Stimulated activated CD8-positive, alpha-beta memory T cell treated with anti-CD3 and anti-CD28 coated beads, Interleukin-12 subunit alpha, Interleukin-12 subunit beta, amount 100 ng/mL, for 1 hour (primary cell): ENCODE measurements around the gene C19orf33.
"Not testable (repeated sequence)": the region's sequence is repeated elsewhere in the genome, so short reads cannot be mapped to it uniquely, and the experiment has no call there.

Source experiments
- DNase-seq: peaks from one replicate; pipeline ENCODE4 v3.0.0-alpha.2; 2020; ENCODE audit warnings: low read depth

C19orf33 gene

GRCh38 chr19:38303517-38304351 is at the start of gene C19orf33:
TSS of gene C19orf33 (plus strand) at chr19:38304251. CDS start at chr19:38304262, 11 bp downstream.
- no peak for DNase-seq

- DNase-seq: no peak
Measured at GRCh38 chr19:38255383-38256014, 48.6 kb upstream of the C19orf33 start.

GRCh38 chr19:38261942-38262341 is 42.1 kb upstream of the C19orf33 start:
- DNase-seq: not testable (repeated sequence)

- DNase-seq: no peak
Measured at GRCh38 chr19:38262585-38263268, 41.3 kb upstream of the C19orf33 start.

GRCh38 chr19:38263689-38264485 is 40.2 kb upstream of the C19orf33 start:
- peak; percentile 44 for DNase-seq

GRCh38 chr19:38264486-38265212 is 39.4 kb upstream of the C19orf33 start, which contains the start of gene SPINT2:
TSS of gene SPINT2 (plus strand) at chr19:38264573. CDS start at chr19:38264893, 320 bp downstream.
- peak; percentile 36 for DNase-seq

GRCh38 chr19:38265213-38265861 is 38.7 kb upstream of the C19orf33 start:
- no peak for DNase-seq

GRCh38 chr19:38265921-38266429 is 38.1 kb upstream of the C19orf33 start:
- no peak for DNase-seq

GRCh38 chr19:38266981-38267597 is 37.0 kb upstream of the C19orf33 start:
- DNase-seq: no peak

- no peak for DNase-seq
Measured at GRCh38 chr19:38267761-38268483, 36.1 kb upstream of the C19orf33 start.

- DNase-seq: no peak
Measured at GRCh38 chr19:38268539-38268938, 35.5 kb upstream of the C19orf33 start.

GRCh38 chr19:38270587-38271167 is 33.4 kb upstream of the C19orf33 start:
- DNase-seq: no peak

- no peak for DNase-seq
Measured at GRCh38 chr19:38273499-38273898, 30.6 kb upstream of the C19orf33 start.

- DNase-seq: no peak
Measured at GRCh38 chr19:38274739-38275138, 29.3 kb upstream of the C19orf33 start.

GRCh38 chr19:38276942-38277517 is 27.0 kb upstream of the C19orf33 start:
- no peak for DNase-seq

- no peak for DNase-seq
Measured at GRCh38 chr19:38277549-38277948, 26.5 kb upstream of the C19orf33 start.

- no peak for DNase-seq
Measured at GRCh38 chr19:38277969-38278680, 25.9 kb upstream of the C19orf33 start.

GRCh38 chr19:38278751-38279150 is 25.3 kb upstream of the C19orf33 start:
- DNase-seq: no peak
